Chondrocyte (in vitro differentiated cells): ENCODE results near the gene ARL11. TPM values are rescaled to one million over a fixed set of nuclear protein-coding genes. Genes with fewer than 3 reads are reported as not detected.

Experiments used
- DNase-seq: peaks from one replicate; pipeline ENCODE4 v3.0.0; 2021; ENCODE audit warnings: mixed read lengths, low spot score
- H3K27ac Mint-ChIP-seq: one replicate; pipeline ENCODE4 v1.8.0; 2021; ENCODE audit warnings: mild to moderate bottlenecking, moderate library complexity, mixed read lengths; ENCODE audit not compliant: unreplicated experiment
- H3K27me3 Mint-ChIP-seq: 2 replicates; pipeline ENCODE4 v1.8.0; 2021; ENCODE audit warnings: low read depth, mixed read lengths
- H3K36me3 Mint-ChIP-seq: 2 replicates; pipeline ENCODE4 v1.8.0; 2021; ENCODE audit warnings: low read depth, mixed read lengths
- H3K4me1 Mint-ChIP-seq: 2 replicates; pipeline ENCODE4 v1.8.0; 2021; ENCODE audit warnings: low read depth, mild to moderate bottlenecking, mixed read lengths
- H3K4me3 Mint-ChIP-seq: one replicate; pipeline ENCODE4 v1.8.0; 2021; ENCODE audit warnings: mild to moderate bottlenecking, moderate library complexity, mixed read lengths; ENCODE audit not compliant: unreplicated experiment
- H3K9me3 Mint-ChIP-seq: 2 replicates; pipeline ENCODE4 v1.8.0; 2021; ENCODE audit warnings: low read depth, mixed read lengths
- total RNA-seq: library from RNA; stranded (reverse); gene quantifications from 3 replicates; pipeline ENCODE4 v1.2.1, GENCODE V29; 2021
- TF ChIP-seq, protein P1 (sequence below): fragments of 200-600 bp; sonication (generic); IDR thresholded peaks from 2 replicates; pipeline ENCODE4 v1.5.0; 2021; ENCODE audit warnings: antibody characterized with exemption, mild to moderate bottlenecking, moderate library complexity

Gene ARL11
- total RNA-seq, 1 donor from 2014 or later = not detected

DNA sequence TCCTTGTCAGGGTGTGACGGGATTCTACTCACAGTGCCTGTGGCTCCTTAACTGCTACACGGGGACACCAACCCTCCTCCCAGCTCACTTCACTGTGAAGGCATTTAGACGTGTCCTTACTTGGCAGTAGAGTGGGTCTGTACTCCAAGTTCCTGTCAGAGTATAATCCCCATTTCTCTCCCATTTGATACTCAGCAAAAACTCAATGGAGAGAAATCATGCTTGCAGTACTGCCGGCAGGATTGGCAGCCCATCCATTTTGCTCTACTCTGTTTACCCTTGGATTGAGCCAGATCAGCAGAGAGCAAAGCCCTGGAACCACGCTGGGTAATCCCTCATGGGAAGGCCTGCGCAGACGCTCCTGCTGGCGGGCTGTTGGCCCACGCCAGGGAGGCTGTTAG is 28.9 kb downstream of the ARL11 start:
- H3K4me3 Mint-ChIP-seq = no peak overlapping the region
- H3K27me3 Mint-ChIP-seq = no peaks in the 10 kb centered on the region
- no peak overlapping the region for H3K27ac Mint-ChIP-seq
- H3K4me1 Mint-ChIP-seq = no peaks in the 10 kb centered on the region
- DNase-seq = no peak
- H3K9me3 Mint-ChIP-seq = no peaks in the 10 kb centered on the region
- TF ChIP-seq, protein P1, sequence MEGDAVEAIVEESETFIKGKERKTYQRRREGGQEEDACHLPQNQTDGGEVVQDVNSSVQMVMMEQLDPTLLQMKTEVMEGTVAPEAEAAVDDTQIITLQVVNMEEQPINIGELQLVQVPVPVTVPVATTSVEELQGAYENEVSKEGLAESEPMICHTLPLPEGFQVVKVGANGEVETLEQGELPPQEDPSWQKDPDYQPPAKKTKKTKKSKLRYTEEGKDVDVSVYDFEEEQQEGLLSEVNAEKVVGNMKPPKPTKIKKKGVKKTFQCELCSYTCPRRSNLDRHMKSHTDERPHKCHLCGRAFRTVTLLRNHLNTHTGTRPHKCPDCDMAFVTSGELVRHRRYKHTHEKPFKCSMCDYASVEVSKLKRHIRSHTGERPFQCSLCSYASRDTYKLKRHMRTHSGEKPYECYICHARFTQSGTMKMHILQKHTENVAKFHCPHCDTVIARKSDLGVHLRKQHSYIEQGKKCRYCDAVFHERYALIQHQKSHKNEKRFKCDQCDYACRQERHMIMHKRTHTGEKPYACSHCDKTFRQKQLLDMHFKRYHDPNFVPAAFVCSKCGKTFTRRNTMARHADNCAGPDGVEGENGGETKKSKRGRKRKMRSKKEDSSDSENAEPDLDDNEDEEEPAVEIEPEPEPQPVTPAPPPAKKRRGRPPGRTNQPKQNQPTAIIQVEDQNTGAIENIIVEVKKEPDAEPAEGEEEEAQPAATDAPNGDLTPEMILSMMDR = no peak
- H3K36me3 Mint-ChIP-seq = peaks cover 5% of the 10 kb centered on the region

DNA sequence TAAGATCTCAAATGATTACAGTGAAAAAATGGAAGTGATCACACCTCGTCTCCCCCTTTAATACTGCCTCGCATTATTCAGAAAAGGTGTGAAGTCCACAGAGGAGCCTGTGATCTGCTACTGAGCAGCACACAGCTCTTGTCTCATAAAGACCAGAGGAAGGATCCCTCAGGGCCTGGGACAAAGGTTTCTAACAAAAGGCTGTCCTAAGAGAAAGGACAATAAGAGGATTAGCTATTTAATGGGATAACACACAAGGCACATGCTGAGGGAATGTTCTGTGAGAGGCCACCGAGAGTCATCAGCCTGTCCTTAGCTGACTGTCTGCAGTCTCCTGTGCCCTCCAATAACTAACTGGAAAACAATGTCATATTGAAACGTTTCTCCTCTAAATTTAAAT is 36.3 kb downstream of the ARL11 start:
- Mint-ChIP-seq H3K36me3 (peaks cover 8% of the 10 kb centered on the region), H3K4me3 (no peak overlapping the region), H3K9me3 (no peaks in the 10 kb centered on the region), H3K4me1 (peaks cover 8% of the 10 kb centered on the region), H3K27me3 (no peaks in the 10 kb centered on the region), H3K27ac (no peak overlapping the region)
- TF ChIP-seq, protein P1 = no peak
- DNase-seq = no peak

DNA sequence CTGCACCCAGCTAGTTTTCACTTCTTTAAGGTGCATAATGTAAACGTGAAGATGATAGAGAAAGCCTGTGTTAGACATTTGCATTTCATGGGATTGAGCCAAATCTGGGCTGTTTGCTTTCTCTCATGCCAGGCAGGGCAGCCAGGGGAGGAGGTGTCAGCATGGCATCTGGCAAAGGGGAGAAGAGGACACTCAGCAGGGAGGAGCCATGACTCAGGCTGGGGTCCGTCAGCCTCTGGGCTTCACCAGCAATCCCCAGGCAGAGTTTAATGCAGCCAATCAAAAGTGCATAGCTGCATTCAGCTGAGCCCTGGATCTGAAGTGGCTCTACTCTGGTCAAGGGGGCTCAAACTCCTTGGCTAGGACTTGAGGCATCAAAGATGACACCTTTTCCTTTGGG is 39.5 kb downstream of the ARL11 start:
- Mint-ChIP-seq H3K36me3 (peaks cover 5% of the 10 kb centered on the region), H3K27me3 (no peaks in the 10 kb centered on the region), H3K4me3 (no peak overlapping the region), H3K4me1 (peaks cover 16% of the 10 kb centered on the region), H3K27ac (peak overlapping the region; percentile 65), H3K9me3 (no peaks in the 10 kb centered on the region)
- DNase-seq = no peak
- TF ChIP-seq, protein P1 = no peak

DNA sequence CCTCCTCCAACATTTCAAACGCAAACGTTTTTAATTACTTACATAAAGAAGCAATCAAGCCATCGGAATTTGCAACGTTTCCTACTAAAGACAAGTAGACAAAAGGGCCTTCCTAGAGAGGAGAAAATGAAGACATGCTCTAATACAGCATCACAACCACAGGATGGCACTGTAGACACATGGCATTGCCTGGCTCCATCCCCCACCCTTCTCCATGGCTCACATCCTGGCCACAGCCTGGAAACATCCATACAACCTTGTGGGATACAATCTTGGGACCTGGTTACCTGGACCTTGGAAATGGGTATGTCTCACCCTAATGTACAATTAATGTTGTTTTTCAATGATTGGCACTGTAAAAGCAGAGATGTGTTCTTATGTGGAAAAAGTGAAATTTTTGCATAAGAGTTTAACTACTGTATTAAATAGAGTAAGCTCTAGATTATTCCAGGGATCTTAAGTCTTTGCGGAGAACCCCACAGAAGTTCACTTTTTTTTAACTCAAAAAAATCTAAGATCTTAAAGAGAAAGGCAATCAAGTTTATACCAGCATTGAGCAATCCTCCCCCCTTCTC is 41.5 kb downstream of the ARL11 start:
- Mint-ChIP-seq H3K27ac (no peak overlapping the region), H3K36me3 (peaks cover 5% of the 10 kb centered on the region), H3K4me1 (peaks cover 16% of the 10 kb centered on the region), H3K9me3 (no peaks in the 10 kb centered on the region), H3K27me3 (no peaks in the 10 kb centered on the region), H3K4me3 (no peak overlapping the region)
- DNase-seq = no peak
- TF ChIP-seq, protein P1 = peak; percentile 89

DNA sequence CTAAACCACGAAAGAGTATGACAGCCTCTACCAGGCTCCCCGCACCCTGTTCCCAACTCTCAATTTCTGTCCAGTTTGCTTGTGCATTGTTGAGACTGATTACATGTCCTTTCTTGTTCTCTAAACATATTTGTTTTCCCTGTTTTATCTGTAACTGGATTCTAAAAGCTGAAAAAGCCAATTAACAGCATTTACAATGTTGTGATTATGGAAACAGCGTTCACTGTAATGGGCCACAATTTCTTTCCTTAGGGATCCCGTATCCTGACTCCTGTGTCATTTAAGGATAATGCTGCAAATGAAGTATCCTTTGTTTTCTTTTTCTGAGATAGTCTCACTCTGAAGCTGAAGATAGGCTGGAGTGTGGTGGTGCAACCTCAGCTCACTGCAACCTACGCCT is 42.5 kb downstream of the ARL11 start:
- H3K36me3 Mint-ChIP-seq = peaks cover 3% of the 10 kb centered on the region
- H3K27ac Mint-ChIP-seq = no peak overlapping the region
- no peak for DNase-seq
- H3K4me3 Mint-ChIP-seq = no peak overlapping the region
- H3K9me3 Mint-ChIP-seq = no peaks in the 10 kb centered on the region
- no peaks in the 10 kb centered on the region for H3K27me3 Mint-ChIP-seq
- H3K4me1 Mint-ChIP-seq = peaks cover 16% of the 10 kb centered on the region
- TF ChIP-seq, protein P1 = no peak
